Fibroblast of the aortic adventitia (primary cell): ENCODE data around the gene C17orf67. TPM values are rescaled to one million over a fixed set of nuclear protein-coding genes. Genes with fewer than 3 reads are reported as not detected.
"Not testable (repeated sequence)": the region's sequence is repeated elsewhere in the genome, so short reads cannot be mapped to it uniquely, and the experiment has no call there.

Source experiments
- DNase-seq: peaks from one replicate; pipeline ENCODE4 v3.0.0-alpha.2; 2010; ENCODE audit warnings: low read depth
- H3K4me3 ChIP-seq: 2 replicates; pipeline ENCODE4 v1.5.1; 2011; ENCODE audit warnings: low read depth, mild to moderate bottlenecking, control low read depth, low read length, moderate library complexity
- total RNA-seq: library from RNA; depleted of rRNA; stranded (reverse); fragments of >200 nt; gene quantifications from 2 replicates; pipeline ENCODE4 v1.2.3, GENCODE V29; 2012; ENCODE audit warnings: low replicate concordance
- TF ChIP-seq, protein P1 (sequence below): IDR thresholded peaks from 2 replicates; pipeline ENCODE4 v1.5.1; 2011; ENCODE audit warnings: mild to moderate bottlenecking, low read length, control low read depth, inconsistent platforms; ENCODE audit not compliant: insufficient read depth

Gene C17orf67
- total RNA-seq, 1 donor = 0.99 TPM

DNA sequence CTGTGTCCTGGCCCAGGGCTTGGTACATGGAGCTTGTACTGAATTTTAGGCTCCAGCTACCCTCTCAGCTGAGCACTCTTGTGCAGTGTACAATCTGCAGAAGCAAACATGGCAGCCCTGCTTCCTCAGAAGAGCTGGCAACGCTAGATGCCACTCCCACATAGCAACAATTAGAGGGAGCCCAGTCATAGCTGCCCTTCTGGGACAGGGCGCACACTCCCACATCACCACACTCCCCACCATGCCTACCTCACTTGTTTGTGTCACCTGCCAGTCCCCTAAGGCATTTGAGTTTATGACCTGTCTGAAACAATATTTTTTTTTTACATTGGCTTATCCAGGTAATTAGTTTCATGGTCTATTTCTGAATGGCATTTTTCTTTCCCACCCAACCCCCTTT is 72.3 kb downstream of the C17orf67 start:
- no peak overlapping the region for H3K4me3 ChIP-seq
- DNase-seq = no peak
- TF ChIP-seq, protein P1, sequence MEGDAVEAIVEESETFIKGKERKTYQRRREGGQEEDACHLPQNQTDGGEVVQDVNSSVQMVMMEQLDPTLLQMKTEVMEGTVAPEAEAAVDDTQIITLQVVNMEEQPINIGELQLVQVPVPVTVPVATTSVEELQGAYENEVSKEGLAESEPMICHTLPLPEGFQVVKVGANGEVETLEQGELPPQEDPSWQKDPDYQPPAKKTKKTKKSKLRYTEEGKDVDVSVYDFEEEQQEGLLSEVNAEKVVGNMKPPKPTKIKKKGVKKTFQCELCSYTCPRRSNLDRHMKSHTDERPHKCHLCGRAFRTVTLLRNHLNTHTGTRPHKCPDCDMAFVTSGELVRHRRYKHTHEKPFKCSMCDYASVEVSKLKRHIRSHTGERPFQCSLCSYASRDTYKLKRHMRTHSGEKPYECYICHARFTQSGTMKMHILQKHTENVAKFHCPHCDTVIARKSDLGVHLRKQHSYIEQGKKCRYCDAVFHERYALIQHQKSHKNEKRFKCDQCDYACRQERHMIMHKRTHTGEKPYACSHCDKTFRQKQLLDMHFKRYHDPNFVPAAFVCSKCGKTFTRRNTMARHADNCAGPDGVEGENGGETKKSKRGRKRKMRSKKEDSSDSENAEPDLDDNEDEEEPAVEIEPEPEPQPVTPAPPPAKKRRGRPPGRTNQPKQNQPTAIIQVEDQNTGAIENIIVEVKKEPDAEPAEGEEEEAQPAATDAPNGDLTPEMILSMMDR = no peak

DNA sequence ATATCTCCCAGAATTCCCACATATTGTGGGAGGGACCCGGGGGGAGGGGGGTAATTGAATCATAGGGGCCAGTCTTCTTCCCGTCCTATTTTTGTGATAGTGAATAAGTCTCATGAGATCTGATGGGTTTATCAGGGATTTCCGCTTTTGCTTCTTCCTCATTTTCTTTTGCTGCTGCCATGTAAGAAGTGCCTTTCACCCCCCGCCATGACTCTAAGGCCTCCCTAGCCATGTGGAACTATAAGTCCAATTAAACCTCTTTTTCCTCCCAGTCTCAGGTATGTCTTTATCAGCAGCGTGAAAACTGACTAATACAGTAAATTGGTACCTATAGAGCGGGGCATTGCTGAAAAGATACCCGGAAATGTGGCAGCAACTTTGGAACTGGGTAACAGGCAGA is 76.1 kb downstream of the C17orf67 start:
- DNase-seq, H3K4me3 ChIP-seq: not testable (repeated sequence)

DNA sequence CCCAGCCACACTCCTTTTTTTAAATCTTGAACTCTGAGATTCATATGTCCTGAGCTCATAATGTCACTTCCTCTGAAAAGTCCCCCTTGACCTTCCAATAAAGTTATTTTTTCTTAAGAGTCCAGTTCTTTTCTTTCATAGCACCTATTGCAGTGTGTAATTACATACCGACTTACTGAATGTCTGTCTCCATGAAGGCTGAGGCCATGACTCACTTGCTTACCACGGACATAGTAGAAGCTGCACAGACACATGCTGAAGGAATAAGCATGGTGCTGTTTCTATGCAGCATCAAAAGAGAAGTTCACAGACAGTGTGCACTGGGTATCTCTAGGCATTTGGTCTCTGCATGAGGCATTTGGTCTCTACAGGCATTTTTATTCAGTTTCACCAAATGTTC is 77.2 kb downstream of the C17orf67 start:
- DNase-seq = peak; percentile 14
- H3K4me3 ChIP-seq = no peak overlapping the region
- TF ChIP-seq, protein P1 = no peak

DNA sequence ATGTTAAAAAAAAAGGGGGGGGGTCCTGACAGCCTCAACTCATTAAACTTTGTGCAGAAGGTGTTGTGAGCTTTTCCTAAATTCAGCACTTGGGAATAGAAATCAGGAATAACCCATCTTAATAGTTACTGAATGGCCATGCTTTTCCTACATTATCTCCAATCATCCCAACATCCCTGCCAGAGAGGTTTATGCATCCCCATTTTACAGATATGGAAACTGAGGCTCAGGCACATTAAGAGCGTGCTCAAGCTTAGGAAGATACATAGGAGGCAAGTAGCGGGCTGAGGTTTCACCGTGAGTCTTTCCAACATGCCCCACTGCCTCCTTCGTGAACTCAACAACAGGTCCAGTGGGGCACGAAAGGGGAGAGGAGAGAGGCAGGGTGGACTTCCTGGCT is 78.4 kb downstream of the C17orf67 start:
- DNase-seq = no peak
- TF ChIP-seq, protein P1 = no peak
- H3K4me3 ChIP-seq = no peak overlapping the region

DNA sequence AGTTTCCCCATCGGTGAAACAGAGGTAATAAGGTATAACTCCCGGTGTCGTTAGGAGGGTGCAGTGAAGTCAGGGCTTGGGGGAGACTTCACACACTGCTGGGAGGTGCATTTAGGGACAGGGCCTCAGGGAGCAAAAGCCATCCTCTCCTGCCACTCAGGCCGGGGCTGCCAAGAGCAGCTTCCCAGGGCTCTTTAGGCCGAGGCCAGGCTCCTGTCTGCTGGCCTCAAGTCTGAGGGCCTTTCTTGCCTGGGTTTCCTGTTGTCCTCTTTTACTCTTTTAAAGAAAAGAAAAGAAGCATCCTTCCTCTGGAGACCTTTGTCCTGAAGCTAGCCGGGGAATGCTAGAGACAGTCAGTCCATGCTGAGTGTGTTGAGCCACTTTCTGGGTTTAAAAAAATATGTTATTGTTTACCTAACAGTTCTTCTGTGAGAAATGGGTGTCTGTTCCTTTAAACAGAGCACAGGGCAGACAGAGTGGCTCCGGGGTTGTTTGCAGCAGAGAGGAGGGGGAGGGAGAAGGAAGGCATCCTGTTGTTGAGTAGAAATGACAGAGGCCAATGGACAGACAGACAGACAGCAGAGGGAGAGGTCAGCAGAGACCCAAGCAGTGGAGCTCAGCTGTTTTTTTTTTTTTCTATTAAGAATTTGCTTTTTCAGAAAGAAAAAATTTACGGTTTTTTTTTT is 79.1 kb downstream of the C17orf67 start:
- DNase-seq = no peak
- TF ChIP-seq, protein P1 = no peak
- no peak overlapping the region for H3K4me3 ChIP-seq

DNA sequence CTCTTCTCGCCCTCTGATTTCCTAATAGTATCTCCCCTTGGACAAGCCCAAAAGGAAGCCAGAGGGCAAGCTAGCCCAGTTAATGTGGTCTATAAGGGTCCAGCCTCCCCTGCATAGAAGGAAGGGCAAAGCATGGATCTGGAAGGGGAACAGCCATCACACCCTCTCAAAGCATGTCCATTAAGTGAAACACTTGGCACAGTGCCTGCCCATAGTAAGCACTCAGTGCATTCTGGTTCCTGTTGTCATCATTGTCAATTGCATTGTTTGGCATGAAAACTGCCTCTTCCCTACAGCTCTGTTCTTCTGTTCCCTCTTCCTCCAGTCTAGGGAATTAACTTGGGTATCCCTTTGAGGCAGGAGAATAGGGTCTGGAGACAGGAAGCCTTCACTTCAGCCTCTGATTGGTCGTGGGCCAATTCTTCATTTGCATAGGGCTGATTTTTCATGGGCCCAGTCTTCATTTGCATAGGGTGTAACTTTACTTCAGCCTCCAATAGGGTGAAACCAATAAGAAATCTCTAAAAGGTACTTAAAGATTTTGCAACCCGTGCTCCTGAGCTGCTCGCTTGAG is 81.4 kb downstream of the C17orf67 start:
- no peak overlapping the region for H3K4me3 ChIP-seq
- TF ChIP-seq, protein P1 = no peak
- no peak for DNase-seq

DNA sequence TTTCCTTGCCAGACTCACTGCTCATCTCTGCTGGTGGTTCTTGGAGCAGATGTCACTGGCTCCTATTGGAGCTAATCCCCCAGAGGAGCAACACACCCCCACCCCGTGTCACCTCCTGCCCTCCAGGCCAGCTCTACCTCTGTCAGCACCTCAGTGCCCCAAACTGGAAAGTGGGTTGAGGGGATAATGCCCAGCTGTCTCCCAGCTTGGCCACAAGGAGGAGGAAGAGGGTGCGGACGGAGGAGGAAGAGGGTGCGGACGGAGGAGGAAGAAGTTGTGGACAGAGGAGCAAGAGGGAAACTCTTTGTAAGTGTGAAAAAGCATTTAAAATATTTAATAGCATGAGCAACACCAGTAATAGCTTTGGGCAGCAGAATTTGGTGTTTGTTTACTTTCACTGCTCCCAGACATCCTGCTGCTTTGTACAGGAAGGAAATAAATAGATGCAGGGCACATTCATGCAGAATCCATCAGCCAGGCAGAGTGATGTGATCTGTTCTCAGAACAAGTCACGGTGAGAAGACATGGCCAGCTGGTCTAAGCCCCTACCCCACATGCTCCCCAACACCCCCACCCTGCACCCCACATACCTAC is 82.5 kb downstream of the C17orf67 start:
- TF ChIP-seq, protein P1 = no peak
- DNase-seq = no peak
- H3K4me3 ChIP-seq = no peak overlapping the region
